Naive thymus-derived CD8-positive, alpha-beta T cell (primary cell): ENCODE measurements around the gene RAI14. TPM values are rescaled to one million over a fixed set of nuclear protein-coding genes. Genes with fewer than 3 reads are reported as not detected.
"Not testable (repeated sequence)": the region's sequence is repeated elsewhere in the genome, so short reads cannot be mapped to it uniquely, and the experiment has no call there.

ENCODE experiments used
- ATAC-seq, 2 donors: fragments of 150-1000 bp; cut with Tn5 transposase in 1 of 2; sonication (Bioruptor Pico), chemical (Tn5 transposase) in 1 of 2; 1 replicate in 1 of 2; 2 replicates in 1 of 2; pipeline ENCODE4 v1.10.0; 2021; ENCODE audit warnings: mild to moderate bottlenecking in 2 of 2, moderate library complexity in 2 of 2
- POLR2A ChIA-PET: fragments of 350-600 bp; sonication (Branson Sonifier 250); formaldehyde crosslinking; loops from one replicate; lab custom pipeline; 2021; ENCODE audit warnings: antibody characterized with exemption; lab: Charles Lee
- DNase-seq, 10 donors: peaks; one replicate each; pipeline versions ENCODE4 v3.0.0 to v3.0.0-alpha.2; 2020 to 2022
- H3K27ac Mint-ChIP-seq, 10 donors: one replicate each; pipeline ENCODE4 v1.8.0; 2020 to 2022; ENCODE audit warnings: mild to moderate bottlenecking in 10 of 10, mixed read lengths in 10 of 10, moderate library complexity in 4 of 10, inconsistent platforms in 1 of 10
- H3K27me3 Mint-ChIP-seq, 5 donors: one replicate each; pipeline ENCODE4 v1.8.0; 2021 to 2022; ENCODE audit warnings: mixed read lengths in 5 of 5
- H3K36me3 Mint-ChIP-seq, 3 donors: one replicate each; pipeline ENCODE4 v1.8.0; 2020 to 2022; ENCODE audit warnings: mixed read lengths in 3 of 3, mild to moderate bottlenecking in 2 of 3, inconsistent platforms in 1 of 3
- H3K4me1 Mint-ChIP-seq, 4 donors: one replicate each; pipeline ENCODE4 v1.8.0; 2021 to 2022; ENCODE audit warnings: mixed read lengths in 4 of 4
- H3K4me3 Mint-ChIP-seq, 10 donors: one replicate each; pipeline ENCODE4 v1.8.0; 2020 to 2022; ENCODE audit warnings: mild to moderate bottlenecking in 10 of 10, mixed read lengths in 10 of 10, moderate library complexity in 6 of 10, inconsistent platforms in 1 of 10
- H3K9me3 Mint-ChIP-seq, 9 donors: one replicate each; pipeline ENCODE4 v1.8.0; 2020 to 2022; ENCODE audit warnings: mixed read lengths in 9 of 9, mild to moderate bottlenecking in 3 of 9, inconsistent platforms in 1 of 9, moderate library complexity in 1 of 9
- polyA plus RNA-seq, 3 donors: library from polyadenylated mRNA; unstranded; fragments of 300-500 nt; fragmentation: Illumina TruSeq; gene quantifications; one replicate each; pipeline ENCODE4 v1.2.3, GENCODE V29; 2021
- total RNA-seq, 8 experiments: library from RNA in 2 of 8; stranded (reverse) in 2 of 8; gene quantifications; one replicate each; pipeline ENCODE4 v1.2.3 and lab custom pipeline; 2021 to 2026

RAI14 gene
- total and polyA plus RNA-seq, 5 experiments from 2014 or later = not detected

DNA sequence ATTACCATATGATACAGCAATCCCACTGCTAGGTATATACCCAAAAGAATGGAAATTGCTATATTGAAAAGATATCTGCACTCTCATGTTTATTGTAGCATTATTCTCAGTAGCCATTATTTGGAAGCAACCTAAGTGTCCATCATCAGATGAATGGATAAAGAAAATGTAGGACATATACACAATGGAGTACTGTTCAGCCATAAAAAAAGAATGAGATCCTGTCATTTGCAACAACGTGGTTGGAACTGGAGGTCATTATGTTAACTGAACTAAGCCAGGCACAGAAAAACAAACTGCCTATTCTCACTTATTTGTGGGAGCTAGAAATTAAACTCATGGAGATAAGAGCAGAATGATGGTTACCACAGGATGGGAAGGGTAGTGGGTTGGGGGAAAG lies 119.8 kb downstream of the RAI14 start:
- Mint-ChIP-seq H3K27ac (no peak overlapping the region), H3K27me3 (peaks cover 9 to 37% (median 13%) of the 10 kb centered on the region in 5 donors), H3K9me3 (peaks cover 0 to 18% (median 12%) of the 10 kb centered on the region in 9 donors), H3K4me3 (no peak overlapping the region), H3K4me1 (peaks cover 0 to 1% (median 0%) of the 10 kb centered on the region in 4 donors), H3K36me3 (peaks cover 2 to 16% (median 2%) of the 10 kb centered on the region in 3 donors)
- POLR2A ChIA-PET = no interaction called here
- ATAC-seq = no peak
- DNase-seq = no peak

GRCh38 chr5:34778091-34778850 lies 122.1 kb downstream of the RAI14 start:
- H3K9me3 Mint-ChIP-seq = peaks cover 0 to 34% (median 21%) of the 10 kb centered on the region in 9 donors
- H3K27ac Mint-ChIP-seq = no peak overlapping the region
- no peak for ATAC-seq
- H3K4me3 Mint-ChIP-seq = no peak overlapping the region
- H3K27me3 Mint-ChIP-seq = peaks cover 5 to 25% (median 8%) of the 10 kb centered on the region in 5 donors
- no peak for DNase-seq
- H3K36me3 Mint-ChIP-seq = peaks cover 2 to 29% (median 2%) of the 10 kb centered on the region in 3 donors
- POLR2A ChIA-PET = no interaction called here
- H3K4me1 Mint-ChIP-seq = peaks cover 0 to 1% (median 0%) of the 10 kb centered on the region in 4 donors

DNA sequence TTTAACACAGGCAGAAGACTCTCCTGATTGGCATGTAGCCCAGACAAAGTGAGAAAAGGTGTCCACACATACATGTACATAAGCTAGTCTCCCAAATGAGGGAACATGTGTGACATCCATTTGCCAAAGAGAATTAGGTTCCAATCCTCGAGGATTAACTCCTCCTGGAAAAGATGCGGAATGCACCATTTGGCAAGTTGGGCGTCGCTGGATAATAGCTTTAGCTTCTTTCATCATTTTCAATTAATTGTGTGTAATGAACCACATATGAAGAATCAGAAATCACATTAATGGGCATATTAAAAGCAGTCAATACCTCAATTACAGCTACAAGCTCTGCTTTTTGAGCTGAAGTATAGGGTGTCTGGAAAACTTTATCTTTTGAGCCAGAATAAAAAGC lies 127.8 kb downstream of the RAI14 start:
- peaks cover 0 to 29% (median 7%) of the 10 kb centered on the region in 5 donors for H3K27me3 Mint-ChIP-seq
- ATAC-seq, H3K27ac Mint-ChIP-seq, H3K4me1 Mint-ChIP-seq, H3K4me3 Mint-ChIP-seq, POLR2A ChIA-PET, DNase-seq: not testable (repeated sequence)
- peaks cover 10 to 46% (median 20%) of the 10 kb centered on the region in 9 donors for H3K9me3 Mint-ChIP-seq
- H3K36me3 Mint-ChIP-seq = peaks cover 0 to 26% (median 2%) of the 10 kb centered on the region in 3 donors

GRCh38 chr5:34787035-34787434 lies 130.9 kb downstream of the RAI14 start:
- ATAC-seq = no peak

DNA sequence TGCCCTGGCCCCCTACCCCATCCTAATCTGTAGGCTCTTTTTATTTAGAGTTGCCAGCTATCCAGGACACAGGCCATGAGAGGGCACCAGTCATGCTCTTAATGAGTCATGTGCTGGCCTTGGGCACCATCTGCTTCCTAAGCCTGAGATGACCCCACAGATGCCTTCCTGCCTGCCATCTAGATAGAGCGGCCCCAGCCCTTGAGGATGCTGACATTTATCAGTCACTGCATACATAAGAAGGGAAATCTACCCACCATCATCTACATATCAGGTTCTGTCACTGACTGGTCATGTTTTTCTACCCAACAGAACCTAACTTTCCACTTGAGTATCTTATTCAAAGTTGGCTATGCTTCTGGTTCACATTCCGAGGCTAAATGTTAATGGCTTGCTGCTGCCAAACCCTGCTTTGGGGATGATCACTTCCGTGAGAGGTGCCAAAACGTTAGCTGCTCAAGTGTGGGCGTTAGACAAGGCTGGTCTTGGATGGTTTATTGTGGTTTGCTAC lies 132.9 kb downstream of the RAI14 start:
- DNase-seq (no peak), ATAC-seq (no peak)
- Mint-ChIP-seq H3K4me3 (no peak overlapping the region), H3K9me3 (peaks cover 0 to 17% (median 8%) of the 10 kb centered on the region in 9 donors), H3K27ac (no peak overlapping the region), H3K4me1 (no peaks in the 10 kb centered on the region), H3K36me3 (peaks cover 0 to 6% (median 0%) of the 10 kb centered on the region in 3 donors), H3K27me3 (peaks cover 4 to 42% (median 18%) of the 10 kb centered on the region in 5 donors)
- POLR2A ChIA-PET = no interaction called here

More at GRCh38 chr5:34787035-34787434, 130.9 kb downstream of the RAI14 start:
- Mint-ChIP-seq H3K36me3 (peaks cover 0 to 18% (median 0%) of the 10 kb centered on the region in 3 donors), H3K9me3 (peaks cover 4 to 30% (median 11%) of the 10 kb centered on the region in 9 donors), H3K4me1 (no peaks in the 10 kb centered on the region), H3K27ac (no peak overlapping the region), H3K4me3 (no peak overlapping the region), H3K27me3 (peaks cover 4 to 42% (median 15%) of the 10 kb centered on the region in 5 donors)
- DNase-seq = no peak
- POLR2A ChIA-PET = no interaction called here

DNA sequence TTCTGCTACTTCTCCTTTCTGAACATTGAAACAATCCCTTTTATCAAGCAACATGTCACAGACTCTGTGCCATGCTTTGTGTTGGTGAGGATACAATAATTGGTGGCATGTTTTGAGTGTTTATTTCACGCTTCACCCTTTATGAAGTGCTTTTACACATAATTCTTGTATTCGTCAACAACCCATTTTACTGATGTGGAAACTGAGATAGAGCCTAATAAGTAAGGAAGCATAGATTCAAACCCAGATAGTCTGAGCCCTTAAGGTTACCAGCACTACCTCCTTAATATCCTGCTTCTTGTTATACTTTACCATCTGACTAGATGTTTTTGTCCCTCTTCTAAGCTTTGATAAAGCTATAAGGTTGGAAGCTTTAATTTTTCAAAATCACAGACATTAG lies 133.5 kb downstream of the RAI14 start:
- Mint-ChIP-seq H3K4me3 (no peak overlapping the region), H3K9me3 (peaks cover 0 to 17% (median 8%) of the 10 kb centered on the region in 9 donors), H3K27me3 (peaks cover 4 to 42% (median 18%) of the 10 kb centered on the region in 5 donors), H3K4me1 (no peaks in the 10 kb centered on the region), H3K27ac (no peak overlapping the region), H3K36me3 (peaks cover 0 to 6% (median 0%) of the 10 kb centered on the region in 3 donors)
- no peak for DNase-seq
- POLR2A ChIA-PET = no interaction called here
- no peak for ATAC-seq

DNA sequence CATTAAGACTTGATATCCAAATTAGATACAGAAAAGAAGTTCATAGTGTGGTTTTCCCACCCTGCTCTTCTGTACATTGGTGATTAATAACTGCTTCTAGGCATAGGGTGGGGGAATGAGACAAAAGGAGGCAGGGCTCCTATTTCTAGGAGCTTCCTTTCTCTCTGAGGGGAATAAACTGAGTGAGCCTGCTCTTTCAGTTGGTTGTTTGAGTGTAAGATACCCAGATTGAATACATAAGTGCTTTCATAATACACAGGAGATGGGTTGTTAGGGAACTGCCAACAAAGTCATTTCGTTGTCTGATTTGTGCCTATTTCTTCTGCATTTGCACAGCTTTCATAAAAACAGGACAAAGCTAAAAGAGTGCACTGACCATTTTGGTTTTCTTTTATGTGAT lies 133.9 kb downstream of the RAI14 start:
- peaks cover 0 to 6% (median 0%) of the 10 kb centered on the region in 3 donors for H3K36me3 Mint-ChIP-seq

GRCh38 chr5:34791761-34792244 lies 135.7 kb downstream of the RAI14 start:
- POLR2A ChIA-PET = no interaction called here
- H3K36me3 Mint-ChIP-seq = peaks cover 0 to 6% (median 0%) of the 10 kb centered on the region in 3 donors
- H3K9me3 Mint-ChIP-seq = peaks cover 0 to 10% (median 5%) of the 10 kb centered on the region in 9 donors
- H3K4me1 Mint-ChIP-seq = no peaks in the 10 kb centered on the region
- no peak overlapping the region for H3K4me3 Mint-ChIP-seq
- ATAC-seq (no peak), DNase-seq (no peak)
- no peak overlapping the region for H3K27ac Mint-ChIP-seq
- peaks cover 4 to 28% (median 16%) of the 10 kb centered on the region in 5 donors for H3K27me3 Mint-ChIP-seq

More for the DNA sequence above, 133.9 kb downstream of the RAI14 start:
- POLR2A ChIA-PET = no interaction called here
- ATAC-seq (no peak), DNase-seq (no peak)
- H3K27ac Mint-ChIP-seq = no peak overlapping the region
- no peak overlapping the region for H3K4me3 Mint-ChIP-seq
- H3K9me3 Mint-ChIP-seq = peaks cover 0 to 17% (median 8%) of the 10 kb centered on the region in 9 donors
- peaks cover 4 to 42% (median 18%) of the 10 kb centered on the region in 5 donors for H3K27me3 Mint-ChIP-seq
- H3K4me1 Mint-ChIP-seq = no peaks in the 10 kb centered on the region

DNA sequence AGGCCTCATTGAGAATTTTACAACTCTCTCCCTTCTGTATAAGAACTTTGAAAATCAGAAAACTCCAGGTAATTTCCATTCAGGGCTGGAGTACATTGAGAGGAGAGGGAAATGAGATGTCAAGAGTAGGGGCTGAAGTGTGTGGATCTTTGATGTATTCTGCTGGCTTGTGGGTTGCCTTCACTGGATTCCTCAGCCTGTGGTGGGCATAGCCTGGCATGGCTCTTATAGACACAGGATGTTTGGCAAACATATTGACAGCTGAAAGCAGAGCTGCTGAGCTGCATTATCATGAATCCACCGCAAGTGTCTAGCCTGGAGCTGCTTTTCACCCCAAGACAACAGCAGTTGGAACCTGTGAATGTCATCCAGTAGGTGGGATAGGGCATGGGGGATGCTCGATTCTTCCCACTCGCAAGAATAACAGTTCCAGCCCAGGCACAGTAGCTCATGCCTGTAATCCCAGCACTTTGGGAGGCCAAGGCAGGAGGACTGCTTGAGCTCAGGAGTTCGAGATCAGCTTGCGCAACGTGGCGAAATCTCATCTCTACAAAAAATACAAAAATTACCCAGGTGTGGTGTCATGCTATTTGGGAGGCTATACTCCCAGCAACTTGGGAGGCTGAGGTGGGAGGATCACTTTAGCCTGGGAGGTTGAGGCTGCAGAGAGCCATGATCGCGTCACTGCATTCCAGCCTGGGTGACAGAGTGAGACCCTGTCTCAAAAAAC lies 146.9 kb downstream of the RAI14 start:
- Mint-ChIP-seq H3K36me3 (no peaks in the 10 kb centered on the region), H3K27ac (no peak overlapping the region), H3K4me1 (peaks cover 0 to 2% (median 0%) of the 10 kb centered on the region in 4 donors), H3K4me3 (no peak overlapping the region), H3K9me3 (no peaks in the 10 kb centered on the region), H3K27me3 (peaks cover 0 to 12% (median 0%) of the 10 kb centered on the region in 5 donors)
- no peak for ATAC-seq
- no peak for DNase-seq
- POLR2A ChIA-PET = no interaction called here

DNA sequence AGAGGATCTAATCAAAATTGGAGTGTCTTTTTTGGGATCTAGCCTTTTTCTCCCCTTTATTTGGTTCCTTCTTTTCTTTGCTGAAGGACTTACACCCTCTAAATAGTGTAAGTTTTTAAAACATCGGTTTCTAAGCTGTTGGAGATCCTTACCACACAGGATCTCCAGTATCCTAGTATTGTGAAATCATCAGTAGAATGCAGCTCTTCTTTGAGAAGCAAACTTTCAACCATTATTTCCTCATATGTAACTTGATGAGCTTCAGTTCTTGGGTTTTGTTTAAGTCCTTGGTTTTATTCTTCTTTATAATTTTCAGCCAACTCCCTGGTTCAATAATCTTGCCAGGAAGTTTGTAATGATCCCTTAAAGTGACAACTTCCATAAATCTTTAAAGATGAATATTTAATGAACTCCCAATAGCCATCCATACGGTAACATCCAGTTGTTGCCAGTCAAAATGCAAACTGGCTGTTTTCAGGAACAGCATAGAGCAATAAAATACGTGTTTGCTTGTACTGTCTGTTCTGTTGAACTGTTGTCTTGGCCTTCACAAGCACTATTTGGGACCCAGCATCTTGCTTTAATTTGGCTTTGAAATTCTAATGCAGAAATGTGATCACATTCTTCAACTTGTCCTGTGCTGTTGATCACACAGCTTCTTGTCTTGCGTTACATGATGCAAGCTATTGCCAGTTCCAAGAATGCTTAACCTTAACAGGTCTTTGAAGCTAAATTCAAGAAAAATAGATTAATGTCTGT lies 148.0 kb downstream of the RAI14 start:
- H3K36me3 Mint-ChIP-seq = no peaks in the 10 kb centered on the region
- no peaks in the 10 kb centered on the region for H3K9me3 Mint-ChIP-seq
- POLR2A ChIA-PET = no interaction called here
- ATAC-seq (no peak), DNase-seq (no peak)
- H3K27me3 Mint-ChIP-seq = peaks cover 0 to 10% (median 0%) of the 10 kb centered on the region in 5 donors
- no peak overlapping the region for H3K27ac Mint-ChIP-seq
- H3K4me1 Mint-ChIP-seq = peaks cover 0 to 2% (median 0%) of the 10 kb centered on the region in 4 donors
- H3K4me3 Mint-ChIP-seq = no peak overlapping the region

DNA sequence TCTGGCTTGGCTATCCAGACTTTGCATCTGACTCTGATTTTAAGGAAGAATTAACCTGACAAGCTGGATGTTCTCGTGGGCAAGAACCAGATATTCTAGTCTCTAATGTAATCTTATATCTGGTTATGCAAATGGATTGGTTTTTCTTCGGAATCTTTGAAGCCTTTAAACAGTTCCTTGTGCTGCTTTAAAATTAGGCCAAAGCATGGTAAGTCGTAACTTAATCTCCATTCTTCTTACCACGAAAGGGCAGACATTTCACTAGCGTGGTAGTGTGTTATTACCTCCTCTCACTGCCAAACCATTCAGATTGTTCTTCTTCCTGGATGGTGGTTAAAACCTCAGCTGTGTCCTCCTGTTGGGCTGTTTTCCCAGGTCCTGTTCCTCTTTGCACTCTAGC lies 148.8 kb downstream of the RAI14 start:
- H3K4me1 Mint-ChIP-seq = peaks cover 0 to 2% (median 0%) of the 10 kb centered on the region in 4 donors
- ATAC-seq (no peak), DNase-seq (no peak)
- H3K36me3 Mint-ChIP-seq = no peaks in the 10 kb centered on the region
- H3K4me3 Mint-ChIP-seq = no peak overlapping the region
- peaks cover 0 to 10% (median 0%) of the 10 kb centered on the region in 5 donors for H3K27me3 Mint-ChIP-seq
- H3K27ac Mint-ChIP-seq = no peak overlapping the region
- POLR2A ChIA-PET = no interaction called here
- no peaks in the 10 kb centered on the region for H3K9me3 Mint-ChIP-seq

- Mint-ChIP-seq H3K36me3 (no peaks in the 10 kb centered on the region), H3K27ac (no peak overlapping the region), H3K9me3 (no peaks in the 10 kb centered on the region), H3K4me3 (no peak overlapping the region), H3K27me3 (peaks cover 0 to 13% (median 0%) of the 10 kb centered on the region in 5 donors), H3K4me1 (peaks cover 0 to 2% (median 0%) of the 10 kb centered on the region in 4 donors)
- POLR2A ChIA-PET = no interaction called here
- DNase-seq (no peak), ATAC-seq (no peak)
These were observed 150.4 kb downstream of the RAI14 start for GRCh38 chr5:34806532-34806931.
